ENCODE data around the gene DGCR6.
"Not testable (repeated sequence)": the region's sequence is repeated elsewhere in the genome, so short reads cannot be mapped to it uniquely, and the experiment has no call there.

Gene DGCR6

GRCh38 chr22:18905540-18906409 is at the start of gene DGCR6:
DGCR6 (plus strand) TSS chr22:18906320; CDS start chr22:18906375, 55 bp downstream.
- no peak for DNase-seq (ENCODE audit: low read depth in 2 of 2)

DNA sequence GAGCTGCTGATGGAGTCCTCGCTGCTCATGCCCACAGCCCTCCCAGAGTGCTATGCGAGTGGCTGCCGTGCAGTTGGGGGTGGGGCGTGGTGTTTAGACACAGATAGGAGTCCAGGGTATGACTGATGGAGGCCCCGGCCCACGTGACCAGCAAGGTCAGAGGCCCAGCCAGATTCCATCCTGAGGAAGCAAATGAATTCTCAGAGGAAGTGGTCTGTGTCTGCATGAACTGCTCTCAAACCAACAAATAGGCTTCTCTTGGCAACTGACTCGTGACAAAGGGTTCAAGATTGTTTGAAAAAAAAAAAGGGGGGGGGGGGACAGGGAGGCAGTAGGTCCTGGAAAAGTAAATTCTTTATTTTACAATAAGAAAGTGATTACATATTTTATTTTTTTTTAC is 46.8 kb upstream of the DGCR6 start:
- DNase-seq (ENCODE audit: low read depth in 2 of 2): not testable (repeated sequence)

DNA sequence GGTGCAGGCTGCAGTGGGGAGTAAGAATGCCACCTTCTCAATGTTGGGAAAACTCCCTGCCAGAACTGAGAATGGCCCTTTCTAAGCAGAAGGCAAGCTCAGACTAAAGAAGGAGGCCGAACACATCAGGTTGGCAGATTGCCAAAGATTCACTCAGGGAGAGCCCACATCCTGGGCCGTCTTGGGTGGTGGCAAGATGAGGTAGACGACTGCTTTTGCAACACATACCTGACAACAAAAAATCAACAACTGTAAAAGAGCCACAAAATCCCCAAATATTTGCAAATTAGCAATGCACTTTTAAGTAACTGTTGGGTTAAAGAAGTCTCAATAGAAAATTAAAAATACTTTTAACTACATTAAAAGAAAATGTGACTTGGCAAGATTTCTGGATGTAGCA is 24.9 kb upstream of the DGCR6 start:
- peak; percentile 35 to 43 for DNase-seq (ENCODE audit: low read depth in 2 of 2)

DNA sequence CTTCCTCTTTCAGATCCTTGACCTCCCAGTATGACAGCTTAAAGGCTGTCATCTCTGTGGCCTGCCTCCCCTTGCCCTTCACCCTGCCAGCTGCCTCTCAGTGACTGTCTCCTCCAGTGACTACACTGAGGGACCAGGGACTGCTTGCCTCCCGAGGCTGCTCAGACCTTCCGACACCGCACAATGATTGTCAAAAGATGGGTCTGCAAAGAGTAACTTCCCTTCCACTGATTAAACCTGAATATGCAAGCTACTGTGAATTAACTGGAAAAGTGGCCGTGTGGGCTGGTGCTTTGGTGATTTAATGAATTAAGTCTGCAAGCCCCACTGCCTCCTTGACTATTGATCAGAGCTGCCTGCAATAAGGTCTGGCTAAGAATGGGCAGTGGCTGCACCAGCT is 21.7 kb upstream of the DGCR6 start:
- not testable (repeated sequence) for DNase-seq (ENCODE audit: low read depth in 2 of 2)

GRCh38 chr22:18888115-18888514 is 18.0 kb upstream of the DGCR6 start:
- no peak for DNase-seq (ENCODE audit: low read depth in 2 of 2)

DNA sequence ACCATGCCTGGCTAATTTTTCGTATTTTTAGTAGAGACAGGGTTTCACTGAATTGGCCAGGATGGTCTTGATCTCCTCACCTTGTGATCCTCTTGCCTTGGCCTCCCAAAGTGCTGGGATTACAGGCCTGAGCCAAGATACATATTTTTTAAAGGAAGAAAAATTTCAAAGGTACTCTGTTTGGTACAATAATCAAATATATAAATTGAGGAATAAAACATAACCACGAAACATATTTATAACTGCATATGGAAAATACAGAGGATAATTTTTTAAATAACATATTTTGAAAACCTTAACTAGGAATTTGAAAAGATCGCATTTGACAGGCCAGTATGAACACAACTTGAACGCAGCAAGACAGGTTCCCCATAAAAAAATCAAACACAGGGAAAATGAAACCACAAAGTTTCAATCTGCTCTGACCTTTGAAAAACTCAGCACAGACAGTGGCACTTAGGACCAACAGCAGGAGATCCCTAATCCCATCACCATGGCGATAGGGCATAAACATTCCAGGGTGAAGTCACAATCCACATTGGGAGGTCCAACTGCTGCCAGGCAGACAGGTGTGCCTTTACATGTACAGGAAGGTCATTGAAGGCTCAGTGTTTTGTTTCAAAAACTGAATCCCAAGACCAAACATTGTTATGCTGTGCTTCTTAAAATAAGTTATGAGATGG is 15.5 kb upstream of the DGCR6 start:
- not testable (repeated sequence) for DNase-seq (ENCODE audit: low read depth in 2 of 2)

DNA sequence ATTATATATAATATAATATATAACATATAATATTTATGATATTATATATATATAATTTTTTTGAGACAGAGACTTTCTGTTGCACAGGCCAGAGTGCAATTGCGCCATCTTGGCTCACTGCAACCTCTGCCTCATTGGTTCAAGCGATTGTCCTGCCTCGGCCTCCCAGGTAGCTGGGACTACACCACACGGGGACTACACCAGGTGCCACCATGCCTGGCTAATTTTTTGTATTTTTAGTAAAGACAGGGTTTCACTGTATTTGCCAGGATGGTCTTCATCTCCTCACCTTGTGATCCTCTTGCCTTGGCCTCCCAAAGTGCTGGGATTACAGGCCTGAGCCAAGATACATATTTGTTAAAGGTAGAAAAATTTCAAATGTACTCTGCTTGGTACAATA is 12.3 kb upstream of the DGCR6 start:
- not testable (repeated sequence) for DNase-seq (ENCODE audit: low read depth in 2 of 2)

DNA sequence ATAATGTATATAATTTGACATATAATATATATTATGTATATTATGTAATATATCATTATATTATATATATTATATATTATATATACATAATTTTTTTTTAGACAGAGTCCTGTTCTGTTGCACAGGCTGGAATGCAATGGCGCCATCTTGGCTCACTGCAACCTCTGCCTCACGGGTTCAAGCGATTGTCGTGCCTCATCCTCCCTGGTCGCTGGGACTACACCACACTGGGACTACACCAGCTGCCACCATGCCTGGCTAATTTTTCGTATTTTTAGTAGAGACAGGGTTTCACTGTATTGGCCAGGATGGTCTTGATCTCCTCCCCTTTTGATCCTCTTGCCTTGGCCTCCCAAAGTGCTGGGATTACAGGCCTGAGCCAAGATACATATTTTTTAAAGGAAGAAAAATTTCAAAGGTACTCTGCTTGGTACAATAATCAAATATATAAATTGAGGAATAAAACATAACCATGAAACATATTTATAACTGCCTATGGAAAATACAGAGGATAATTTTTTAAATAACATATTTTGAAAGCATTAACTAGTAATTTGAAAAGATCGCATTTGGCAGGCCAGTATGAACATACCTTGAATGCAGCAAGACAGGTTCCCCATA is 10.0 kb upstream of the DGCR6 start:
- peak in 1 of 2 donors; percentile 1 for DNase-seq (ENCODE audit: low read depth in 2 of 2)

DNA sequence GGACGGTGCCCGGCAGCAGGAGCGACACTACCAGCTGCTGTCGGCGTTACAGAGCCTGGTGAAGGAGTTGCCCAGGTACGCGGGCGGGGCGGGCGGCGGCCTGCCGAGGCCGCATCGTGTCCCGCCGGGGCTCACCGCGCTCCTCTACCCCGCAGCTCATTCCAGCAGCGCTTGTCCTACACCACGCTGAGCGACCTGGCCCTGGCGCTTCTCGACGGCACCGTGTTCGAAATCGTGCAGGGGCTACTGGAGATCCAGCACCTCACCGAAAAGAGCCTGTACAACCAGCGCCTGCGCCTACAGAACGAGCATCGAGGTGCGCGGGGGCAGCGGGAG is 258 bp downstream of the DGCR6 start:
- DNase-seq (ENCODE audit: low read depth in 2 of 2): not testable (repeated sequence)

- DNase-seq (ENCODE audit: low read depth in 2 of 2): no peak
Measured at GRCh38 chr22:18906896-18907295, 776 bp downstream of the DGCR6 start.

GRCh38 chr22:18909556-18909955 is 3.4 kb downstream of the DGCR6 start:
- DNase-seq (ENCODE audit: low read depth in 2 of 2): no peak

- DNase-seq (ENCODE audit: low read depth in 2 of 2): not testable (repeated sequence)
Measured at GRCh38 chr22:18911535-18911934, 5.4 kb downstream of the DGCR6 start.

GRCh38 chr22:18912264-18912946 is 6.3 kb downstream of the DGCR6 start:
- DNase-seq (ENCODE audit: low read depth in 2 of 2): not testable (repeated sequence)

GRCh38 chr22:18914558-18914957 is 8.4 kb downstream of the DGCR6 start:
- not testable (repeated sequence) for DNase-seq (ENCODE audit: low read depth in 2 of 2)

- not testable (repeated sequence) for DNase-seq (ENCODE audit: low read depth in 2 of 2)
Measured at GRCh38 chr22:18915550-18915949, 9.4 kb downstream of the DGCR6 start.

DNA sequence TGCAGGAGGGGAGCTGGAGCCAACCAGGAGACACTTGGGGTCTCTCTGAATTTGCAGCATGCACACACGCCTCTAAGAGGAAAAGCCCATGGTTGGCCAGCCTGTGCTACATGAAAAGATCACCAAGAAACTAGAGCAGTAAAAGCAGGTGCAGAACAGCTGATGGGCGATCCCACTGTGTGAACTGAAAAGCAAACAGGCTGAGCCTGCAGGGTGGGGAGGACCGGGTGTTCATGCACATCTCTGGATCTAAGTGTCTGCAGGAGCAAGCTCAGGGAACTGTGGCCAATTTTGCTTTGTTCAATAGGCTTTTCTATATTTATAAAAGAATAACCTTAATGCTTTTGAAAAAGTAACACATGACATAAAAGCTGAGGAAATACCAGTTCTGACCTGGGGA is 11.7 kb downstream of the DGCR6 start:
- DNase-seq (ENCODE audit: low read depth in 2 of 2): not testable (repeated sequence)

- DNase-seq (ENCODE audit: low read depth in 2 of 2): not testable (repeated sequence)
Measured at GRCh38 chr22:18920257-18920902, 14.3 kb downstream of the DGCR6 start.

- DNase-seq (ENCODE audit: low read depth in 2 of 2): no peak
Measured at GRCh38 chr22:18925368-18926064, 19.4 kb downstream of the DGCR6 start.

DNA sequence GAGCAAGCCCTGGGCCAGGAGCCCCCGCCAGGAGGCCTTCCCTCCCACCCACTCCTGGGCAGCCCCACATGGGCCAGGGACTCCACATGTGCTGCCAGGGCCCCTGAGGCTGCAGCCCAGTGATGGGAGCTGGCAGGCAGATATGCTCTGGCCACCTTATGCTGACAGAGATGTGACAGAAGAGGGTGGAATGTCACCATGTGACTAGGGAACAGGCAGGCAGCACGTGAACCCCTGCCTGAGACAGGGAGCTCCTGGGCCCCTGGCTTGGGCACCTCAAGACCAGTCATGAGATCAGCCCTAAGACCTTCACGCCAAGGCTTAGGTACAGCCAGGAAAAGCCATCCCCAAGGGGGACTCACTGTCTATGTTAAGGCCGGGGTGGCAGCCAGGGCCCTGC is 20.9 kb downstream of the DGCR6 start:
- no peak for DNase-seq (ENCODE audit: low read depth in 2 of 2)

DNA sequence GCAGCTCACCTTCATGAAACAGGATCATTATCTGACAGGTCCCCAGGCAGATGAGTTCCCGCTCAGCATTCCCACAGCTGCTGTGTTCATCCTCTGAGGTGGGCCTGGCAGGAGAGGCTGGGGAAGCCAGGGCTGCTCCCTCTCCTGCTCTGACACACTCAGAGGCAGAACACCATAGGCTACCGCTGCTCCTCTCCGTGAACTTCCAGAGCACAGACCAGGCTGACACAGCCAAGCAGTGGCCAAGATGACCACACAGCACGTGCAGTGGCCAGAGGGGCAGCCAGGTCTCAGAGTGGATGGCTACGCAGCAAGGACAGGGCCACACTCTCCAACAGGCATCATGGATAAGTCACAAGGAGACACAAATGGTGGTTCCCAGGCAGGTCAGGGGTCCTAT is 21.5 kb downstream of the DGCR6 start:
- no peak for DNase-seq (ENCODE audit: low read depth in 2 of 2)

DNA sequence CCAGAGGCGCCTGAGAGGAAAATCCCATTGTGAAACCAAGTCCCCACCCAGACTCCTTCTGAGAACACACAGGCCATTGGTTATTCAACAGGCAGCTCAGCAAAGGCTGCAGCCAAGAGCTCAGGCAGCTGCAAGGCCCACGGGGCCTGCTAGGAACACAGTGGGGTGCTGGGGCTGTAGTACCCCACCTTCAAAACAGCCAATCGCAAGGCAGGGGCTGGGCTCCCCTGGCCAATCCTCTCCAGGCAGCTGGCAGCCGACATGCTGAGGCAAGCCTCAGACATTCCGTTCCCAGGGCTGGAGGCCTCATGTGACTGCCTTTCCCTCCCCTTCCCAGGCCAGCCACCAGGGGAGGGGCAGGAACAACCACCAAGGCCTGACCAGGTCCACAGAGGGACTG is 23.3 kb downstream of the DGCR6 start:
- no peak for DNase-seq (ENCODE audit: low read depth in 2 of 2)
